IMR-90 (cell line): ENCODE measurements around the gene FBXO17. TPM values are rescaled to one million over a fixed set of nuclear protein-coding genes. Genes with fewer than 3 reads are reported as not detected.

ENCODE experiments used
- polyA plus RNA-seq, 3 experiments: library from polyadenylated mRNA; depleted of rRNA; stranded (reverse); fragments of >200 nt; gene quantifications; 2 replicates each; pipeline ENCODE4 v1.2.3, GENCODE V29; 2012; ENCODE audit warnings: low replicate concordance in 1 of 3
- total RNA-seq: library from RNA; depleted of rRNA; stranded (reverse); fragments of >200 nt; gene quantifications from 2 replicates; pipeline ENCODE4 v1.2.3, GENCODE V29; 2012; rRNA removed

Gene FBXO17
- total and polyA plus RNA-seq, 2 of the 4 experiments (the other 2 are of a cell fraction) = 10.8 to 20.7 TPM

Other genes starting within 250 kb of the FBXO17 start
- 0.18 TPM in 1 of 2 replicates, not detected in the other for gene CAPN12, start 231.3 kb downstream of the FBXO17 start, total RNA-seq
- gene CAPN12, start 231.3 kb downstream of the FBXO17 start, polyA plus RNA-seq (2012; rRNA removed) = 0.97 and 0.99 TPM in 2 replicates
- not detected in 2 replicates for gene LGALS7, start 202.2 kb downstream of the FBXO17 start, total RNA-seq
- not detected in 2 replicates for gene LGALS7, start 202.2 kb downstream of the FBXO17 start, polyA plus RNA-seq (2012; rRNA removed)
- not detected in 2 replicates for gene LGALS7B, start 186.5 kb downstream of the FBXO17 start, total RNA-seq
- gene LGALS7B, start 186.5 kb downstream of the FBXO17 start, polyA plus RNA-seq (2012; rRNA removed) = not detected in 2 replicates
- not detected in 2 replicates for gene LGALS4, start 162.8 kb downstream of the FBXO17 start, total RNA-seq
- 0.10 and 0.29 TPM in 2 replicates for gene LGALS4, start 162.8 kb downstream of the FBXO17 start, polyA plus RNA-seq (2012; rRNA removed)
- gene ECH1, start 143.9 kb downstream of the FBXO17 start, total RNA-seq = 15.0 and 15.6 TPM in 2 replicates
- 62.1 and 62.3 TPM in 2 replicates for gene ECH1, start 143.9 kb downstream of the FBXO17 start, polyA plus RNA-seq (2012; rRNA removed)
- 316 and 429 TPM in 2 replicates for gene HNRNPL, start 125.8 kb downstream of the FBXO17 start, total RNA-seq
- 277 and 280 TPM in 2 replicates for gene HNRNPL, start 125.8 kb downstream of the FBXO17 start, polyA plus RNA-seq (2012; rRNA removed)
- gene RINL, start 97.5 kb downstream of the FBXO17 start, total RNA-seq = 0.72 and 0.83 TPM in 2 replicates
- 1.2 and 1.9 TPM in 2 replicates for gene RINL, start 97.5 kb downstream of the FBXO17 start, polyA plus RNA-seq (2012; rRNA removed)
- gene SIRT2, start 76.1 kb downstream of the FBXO17 start, total RNA-seq = 37.5 and 43.0 TPM in 2 replicates
- gene SIRT2, start 76.1 kb downstream of the FBXO17 start, polyA plus RNA-seq (2012; rRNA removed) = 50.0 and 53.8 TPM in 2 replicates
- gene NFKBIB, start 75.8 kb downstream of the FBXO17 start, total RNA-seq = 6.4 and 7.5 TPM in 2 replicates
- gene NFKBIB, start 75.8 kb downstream of the FBXO17 start, polyA plus RNA-seq (2012; rRNA removed) = 25.5 and 36.2 TPM in 2 replicates
- gene CCER2, start 63.6 kb downstream of the FBXO17 start, total RNA-seq = not detected in 2 replicates
- gene CCER2, start 63.6 kb downstream of the FBXO17 start, polyA plus RNA-seq (2012; rRNA removed) = 0.19 and 0.22 TPM in 2 replicates
- 8.3 and 10.8 TPM in 2 replicates for gene SARS2, start 45.0 kb downstream of the FBXO17 start, total RNA-seq
- 33.4 and 40.3 TPM in 2 replicates for gene SARS2, start 45.0 kb downstream of the FBXO17 start, polyA plus RNA-seq (2012; rRNA removed)
- gene MRPS12, start 44.8 kb downstream of the FBXO17 start, total RNA-seq = 26.4 and 26.7 TPM in 2 replicates
- 75.4 and 97.4 TPM in 2 replicates for gene MRPS12, start 44.8 kb downstream of the FBXO17 start, polyA plus RNA-seq (2012; rRNA removed)
- gene FBXO27, start 56.8 kb upstream of the FBXO17 start, total RNA-seq = under 0.01 and 0.18 TPM in 2 replicates
- 0.50 and 0.57 TPM in 2 replicates for gene FBXO27, start 56.8 kb upstream of the FBXO17 start, polyA plus RNA-seq (2012; rRNA removed)
- not detected in 2 replicates for gene ACP7, start 108.6 kb upstream of the FBXO17 start, total RNA-seq
- not detected in 2 replicates for gene ACP7, start 108.6 kb upstream of the FBXO17 start, polyA plus RNA-seq (2012; rRNA removed)
- gene PAK4, start 150.0 kb upstream of the FBXO17 start, total RNA-seq = 2.0 and 2.8 TPM in 2 replicates
- 27.2 and 35.5 TPM in 2 replicates for gene PAK4, start 150.0 kb upstream of the FBXO17 start, polyA plus RNA-seq (2012; rRNA removed)
- not detected in 2 replicates for gene NCCRP1, start 221.2 kb upstream of the FBXO17 start, total RNA-seq
- not detected in 2 replicates for gene NCCRP1, start 221.2 kb upstream of the FBXO17 start, polyA plus RNA-seq (2012; rRNA removed)
- gene SYCN, start 228.5 kb upstream of the FBXO17 start, total RNA-seq = not detected in 2 replicates
- gene SYCN, start 228.5 kb upstream of the FBXO17 start, polyA plus RNA-seq (2012; rRNA removed) = not detected in 2 replicates